Epithelial cell of proximal tubule (primary cell): Measurements from ENCODE around the gene MAB21L4. TPM values are rescaled to one million over a fixed set of nuclear protein-coding genes. Genes with fewer than 3 reads are reported as not detected.

ENCODE experiments used
- DNase-seq: peaks from one replicate; pipeline ENCODE4 v3.0.0-alpha.2; 2011; ENCODE audit warnings: low read depth
- H3K4me3 ChIP-seq: 2 replicates; pipeline ENCODE4 v1.5.1; 2011; ENCODE audit warnings: low read depth, mild to moderate bottlenecking, low read length
- total RNA-seq: library from RNA; depleted of rRNA; stranded (reverse); fragments of >200 nt; gene quantifications from 2 replicates; pipeline ENCODE4 v1.2.3, GENCODE V29; 2015
- TF ChIP-seq, protein P1 (sequence below): conservative IDR thresholded peaks from 2 replicates; pipeline ENCODE4 v1.5.1; 2012; ENCODE audit warnings: low read depth, mild to moderate bottlenecking, low read length

The MAB21L4 gene
- total RNA-seq, 1 donor from 2014 or later, result 0.81 TPM

DNA sequence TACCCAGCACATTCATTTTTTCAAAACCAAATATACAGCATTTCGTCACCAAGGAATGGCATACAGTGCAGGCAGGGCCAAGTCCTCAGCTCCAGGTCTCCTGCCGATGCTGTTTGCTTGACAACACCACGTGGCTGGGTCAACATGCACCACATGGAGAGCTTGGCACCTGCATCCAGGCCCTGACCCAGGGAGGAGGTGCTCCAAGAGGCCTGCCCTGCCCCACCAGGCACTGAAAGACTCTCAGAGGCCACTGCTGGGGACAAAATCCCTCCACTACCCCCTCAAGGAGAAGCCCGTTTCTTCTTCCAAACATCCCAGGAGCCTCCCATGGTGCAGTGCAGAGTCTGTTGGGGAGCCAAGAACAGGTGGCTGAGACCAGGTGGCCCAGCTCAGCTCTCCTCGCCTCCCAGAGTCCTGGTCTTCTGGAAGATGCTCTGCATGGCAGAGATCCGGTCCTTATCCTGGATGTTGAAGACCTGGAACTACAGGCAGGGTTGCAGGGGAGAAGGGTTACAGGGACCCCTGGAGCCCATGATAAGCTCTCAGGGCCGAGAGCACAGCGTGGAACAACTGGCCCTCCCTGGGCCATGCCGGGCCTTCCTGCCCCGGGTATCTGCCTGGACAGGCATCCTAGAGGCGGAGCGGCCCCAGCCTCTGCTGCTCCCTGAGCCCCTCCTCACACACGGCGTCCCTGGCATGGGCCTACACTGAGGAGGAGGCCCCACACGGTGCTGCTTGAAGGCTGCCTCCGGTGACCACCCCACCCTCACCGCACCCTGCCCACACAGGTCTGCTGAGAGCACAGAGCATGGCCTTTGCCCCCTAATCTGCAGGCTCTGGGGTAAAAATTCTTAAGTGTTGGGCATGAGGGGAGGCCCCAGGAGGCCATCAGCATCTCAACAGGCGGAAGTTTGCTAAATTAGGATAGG lies 9.0 kb downstream of the MAB21L4 start:
- TF ChIP-seq, protein P1, sequence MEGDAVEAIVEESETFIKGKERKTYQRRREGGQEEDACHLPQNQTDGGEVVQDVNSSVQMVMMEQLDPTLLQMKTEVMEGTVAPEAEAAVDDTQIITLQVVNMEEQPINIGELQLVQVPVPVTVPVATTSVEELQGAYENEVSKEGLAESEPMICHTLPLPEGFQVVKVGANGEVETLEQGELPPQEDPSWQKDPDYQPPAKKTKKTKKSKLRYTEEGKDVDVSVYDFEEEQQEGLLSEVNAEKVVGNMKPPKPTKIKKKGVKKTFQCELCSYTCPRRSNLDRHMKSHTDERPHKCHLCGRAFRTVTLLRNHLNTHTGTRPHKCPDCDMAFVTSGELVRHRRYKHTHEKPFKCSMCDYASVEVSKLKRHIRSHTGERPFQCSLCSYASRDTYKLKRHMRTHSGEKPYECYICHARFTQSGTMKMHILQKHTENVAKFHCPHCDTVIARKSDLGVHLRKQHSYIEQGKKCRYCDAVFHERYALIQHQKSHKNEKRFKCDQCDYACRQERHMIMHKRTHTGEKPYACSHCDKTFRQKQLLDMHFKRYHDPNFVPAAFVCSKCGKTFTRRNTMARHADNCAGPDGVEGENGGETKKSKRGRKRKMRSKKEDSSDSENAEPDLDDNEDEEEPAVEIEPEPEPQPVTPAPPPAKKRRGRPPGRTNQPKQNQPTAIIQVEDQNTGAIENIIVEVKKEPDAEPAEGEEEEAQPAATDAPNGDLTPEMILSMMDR, result no peak
- H3K4me3 ChIP-seq, result no peak overlapping the region
- no peak for DNase-seq

DNA sequence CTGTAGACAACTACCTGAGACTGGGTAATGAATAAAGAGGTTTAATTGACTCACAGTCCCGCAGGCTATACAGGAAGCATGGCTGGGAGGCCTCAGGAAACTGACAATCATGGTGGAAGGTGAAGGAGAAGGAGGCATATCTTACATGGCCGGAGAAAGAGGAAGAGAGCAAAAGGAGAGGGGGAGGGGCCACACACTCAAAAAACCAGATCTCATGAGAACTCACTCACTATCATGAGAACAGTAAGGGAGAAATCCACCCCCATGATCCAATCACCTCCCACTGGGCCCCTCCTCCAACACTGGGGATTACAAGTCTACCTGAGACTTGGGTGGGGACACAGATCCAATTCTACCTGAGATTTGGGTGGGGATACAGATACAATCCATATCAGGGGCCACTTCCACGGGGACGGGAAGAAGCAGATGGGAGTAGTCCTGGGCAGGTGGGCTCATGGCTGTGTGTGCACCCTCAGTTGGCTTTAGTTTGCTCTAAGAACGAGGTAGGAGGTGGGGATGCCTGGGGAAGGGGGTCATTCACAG lies 9.9 kb downstream of the MAB21L4 start:
- no peak overlapping the region for H3K4me3 ChIP-seq
- TF ChIP-seq, protein P1, result no peak

DNA sequence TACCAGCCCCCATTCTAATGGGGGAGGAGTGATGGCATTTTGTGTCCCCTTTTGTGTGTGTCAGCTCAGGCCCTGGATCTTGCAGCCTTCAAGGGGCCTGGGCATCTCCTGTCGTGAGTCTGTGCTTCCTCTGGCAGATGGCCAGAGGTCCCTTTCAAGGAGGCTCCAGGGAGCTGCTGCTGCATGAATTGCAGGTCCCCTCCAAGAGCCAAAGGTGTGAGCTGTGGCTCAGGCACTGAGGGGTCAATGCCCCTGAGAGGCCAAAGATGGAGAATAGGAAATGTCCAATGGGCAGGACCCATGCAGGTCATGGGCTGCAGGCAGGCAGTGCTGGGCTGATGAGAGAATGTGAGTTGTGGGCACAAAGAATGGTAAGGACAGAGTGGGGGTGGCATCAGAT lies 10.4 kb downstream of the MAB21L4 start:
- DNase-seq, result no peak
- H3K4me3 ChIP-seq, result no peak overlapping the region
- TF ChIP-seq, protein P1, result no peak

More for the DNA sequence above, 9.9 kb downstream of the MAB21L4 start:
- no peak for DNase-seq

DNA sequence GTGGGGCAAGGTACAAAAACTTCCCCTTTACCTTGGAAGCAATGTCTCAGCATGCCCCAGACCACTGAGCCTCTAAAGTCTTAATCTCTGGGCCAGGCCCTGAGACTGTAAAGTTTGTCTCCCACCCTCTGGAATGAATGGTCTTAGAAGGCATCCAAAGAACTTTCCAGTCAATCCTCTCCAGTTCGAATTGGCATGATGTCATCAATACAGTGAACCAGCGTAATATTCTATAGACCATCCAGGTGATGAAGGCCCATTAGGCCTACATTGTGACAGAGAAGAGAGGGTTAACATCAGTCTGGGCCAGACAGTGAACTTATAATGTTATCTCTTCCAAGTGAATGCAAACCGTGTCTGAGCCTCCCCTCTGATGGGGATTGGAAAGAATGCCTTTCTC lies 11.2 kb downstream of the MAB21L4 start:
- TF ChIP-seq, protein P1, result no peak
- no peak for DNase-seq

DNA sequence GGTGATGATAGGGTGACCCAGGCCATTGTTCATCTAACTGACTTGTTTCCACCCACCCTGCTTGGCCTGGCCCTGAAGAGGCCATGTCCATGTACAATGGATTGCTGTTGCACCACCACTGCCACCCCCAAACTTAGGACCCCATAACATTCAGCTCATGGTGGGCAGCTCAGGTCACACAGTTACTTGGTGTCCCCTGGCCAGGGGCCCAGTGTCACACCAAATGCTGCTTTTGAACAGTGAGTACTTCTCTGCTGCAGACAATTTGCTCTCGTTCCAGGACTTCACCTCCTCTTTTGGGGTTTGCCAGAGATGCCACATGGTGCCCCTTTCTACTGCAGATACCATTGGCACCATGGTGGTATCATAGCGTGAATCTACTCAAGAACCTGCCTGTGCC lies 11.7 kb downstream of the MAB21L4 start:
- TF ChIP-seq, protein P1, result no peak
- H3K4me3 ChIP-seq, result no peak overlapping the region
- DNase-seq, result no peak

More for the DNA sequence above, 11.2 kb downstream of the MAB21L4 start:
- H3K4me3 ChIP-seq, result no peak overlapping the region

DNA sequence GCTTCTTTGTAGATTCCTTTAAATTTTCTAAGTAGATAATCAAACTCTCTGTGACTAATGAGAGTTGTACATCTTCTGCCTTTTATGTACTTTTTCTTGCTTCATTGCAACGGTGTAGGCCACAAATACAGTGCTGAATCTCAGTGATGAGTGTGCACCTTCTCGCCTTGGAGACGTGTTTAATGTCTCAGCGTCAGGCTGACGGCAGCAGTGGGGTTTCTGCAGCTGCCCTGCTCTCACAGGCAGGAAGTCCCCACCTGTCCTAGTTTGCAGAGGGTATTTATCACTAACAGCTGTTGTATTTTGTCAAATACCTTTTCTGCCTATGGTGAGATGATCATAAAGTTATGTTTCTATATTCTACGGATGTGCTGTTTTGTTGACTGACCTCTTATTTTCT lies 14.0 kb downstream of the MAB21L4 start:
- no peak for DNase-seq
- TF ChIP-seq, protein P1, result no peak
- no peak overlapping the region for H3K4me3 ChIP-seq

DNA sequence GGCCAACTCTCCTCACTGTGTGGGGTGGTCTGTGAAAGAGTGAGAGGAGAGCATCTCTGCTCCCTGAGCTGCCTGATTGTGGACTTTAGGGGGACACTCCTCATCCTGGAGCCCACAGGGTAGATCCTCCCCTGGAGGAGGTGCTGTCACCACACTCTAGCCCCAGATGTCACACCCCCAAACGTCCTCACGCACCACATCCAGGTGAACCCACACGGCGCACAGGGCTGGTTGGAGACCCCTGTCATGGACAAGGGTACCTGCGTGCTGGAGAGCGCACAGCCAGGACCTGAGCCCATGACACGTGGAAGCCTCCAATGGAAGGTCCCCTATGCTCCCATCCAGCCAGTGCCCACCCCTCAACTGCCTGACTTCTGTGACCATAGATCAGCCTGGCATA lies 16.9 kb downstream of the MAB21L4 start:
- no peak for DNase-seq
- no peak overlapping the region for H3K4me3 ChIP-seq
- TF ChIP-seq, protein P1, result no peak
